ENCODE results near the gene DIDO1.

The DIDO1 gene

GRCh38 chr20:62907384-62908317, 18.7 kb downstream of the DIDO1 start:
- no peak for DNase-seq

DNA sequence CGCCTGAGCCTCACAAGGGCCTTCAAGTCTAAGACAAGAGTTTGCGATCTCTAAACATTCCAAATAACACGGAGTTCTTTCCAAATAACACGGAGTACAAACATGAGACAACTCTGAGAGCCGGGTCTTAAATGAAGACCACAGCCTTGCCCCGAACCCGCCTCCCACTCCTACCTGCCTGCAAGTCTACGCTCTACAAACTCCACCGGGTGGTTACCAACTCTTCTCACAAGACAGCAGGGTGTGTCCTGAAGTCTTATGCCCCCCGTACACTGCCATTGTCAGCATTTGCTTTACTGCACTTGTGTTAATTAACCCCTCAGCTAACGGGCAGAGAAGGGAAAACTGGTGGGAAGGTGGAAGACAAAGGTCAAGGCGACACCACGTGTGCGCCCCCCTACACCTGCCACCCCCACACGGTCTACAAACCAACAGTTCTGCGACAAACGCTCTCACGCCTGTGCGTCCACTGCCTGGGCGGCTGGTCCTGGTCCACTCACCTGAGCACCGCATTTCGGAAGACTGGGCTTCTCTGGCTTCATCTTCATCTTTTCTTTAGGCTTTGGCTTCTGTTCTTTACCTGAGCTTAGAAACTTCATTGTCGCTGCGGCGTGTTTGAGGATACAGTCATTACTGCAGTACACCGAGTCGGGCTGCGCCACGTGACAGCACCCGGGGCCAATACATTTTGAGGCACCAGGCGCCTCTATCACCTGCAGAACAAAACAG, 19.5 kb downstream of the DIDO1 start:
- DNase-seq: no peak

DNA sequence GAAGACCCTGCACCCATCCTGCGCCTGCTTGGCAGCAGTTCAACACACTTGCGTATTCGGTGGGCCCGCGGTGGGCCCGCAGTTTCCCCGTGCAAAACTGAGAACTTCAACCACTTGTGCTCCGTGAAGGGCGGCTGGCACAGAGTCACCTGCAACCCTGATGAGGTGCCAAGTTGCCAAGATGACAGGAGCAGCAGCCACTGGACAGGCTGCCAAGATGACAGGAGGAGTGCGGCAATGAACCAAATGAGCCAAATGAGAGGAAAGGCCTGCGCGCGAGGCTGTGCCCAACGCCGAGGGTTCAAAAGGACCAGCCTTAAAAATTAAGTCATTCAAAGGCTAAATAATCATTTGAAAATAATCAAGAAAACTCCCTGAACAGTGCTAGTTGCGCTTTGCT, 20.1 kb downstream of the DIDO1 start:
- DNase-seq: no peak

DNA sequence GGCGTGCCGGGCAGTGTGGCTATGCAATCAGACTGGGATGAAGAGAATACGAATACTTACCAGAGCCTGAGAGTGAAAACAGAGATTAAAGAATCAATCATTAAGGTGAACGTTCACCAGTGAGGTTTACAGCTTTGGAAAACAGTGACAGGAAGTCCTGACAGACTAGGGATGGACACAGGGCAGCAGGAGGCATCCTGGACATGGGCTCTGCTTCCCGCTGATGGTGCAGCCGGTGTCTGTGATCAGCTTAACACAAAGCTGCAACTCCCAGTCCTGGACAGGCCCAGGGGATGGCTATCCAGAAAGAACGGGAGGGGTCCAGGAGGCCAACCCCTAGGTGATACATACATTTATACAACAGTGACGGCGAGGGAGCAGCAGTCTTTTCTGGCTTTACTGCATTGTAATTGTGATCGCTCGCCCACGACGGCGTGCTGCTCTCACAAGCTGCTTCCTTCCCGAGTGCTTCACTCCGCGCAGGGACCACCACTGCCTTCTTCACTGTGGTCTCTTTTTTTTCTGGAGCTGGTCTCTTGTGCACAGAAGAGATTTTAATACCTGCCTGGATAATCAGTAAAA, 20.7 kb downstream of the DIDO1 start:
- DNase-seq: no peak

DNA sequence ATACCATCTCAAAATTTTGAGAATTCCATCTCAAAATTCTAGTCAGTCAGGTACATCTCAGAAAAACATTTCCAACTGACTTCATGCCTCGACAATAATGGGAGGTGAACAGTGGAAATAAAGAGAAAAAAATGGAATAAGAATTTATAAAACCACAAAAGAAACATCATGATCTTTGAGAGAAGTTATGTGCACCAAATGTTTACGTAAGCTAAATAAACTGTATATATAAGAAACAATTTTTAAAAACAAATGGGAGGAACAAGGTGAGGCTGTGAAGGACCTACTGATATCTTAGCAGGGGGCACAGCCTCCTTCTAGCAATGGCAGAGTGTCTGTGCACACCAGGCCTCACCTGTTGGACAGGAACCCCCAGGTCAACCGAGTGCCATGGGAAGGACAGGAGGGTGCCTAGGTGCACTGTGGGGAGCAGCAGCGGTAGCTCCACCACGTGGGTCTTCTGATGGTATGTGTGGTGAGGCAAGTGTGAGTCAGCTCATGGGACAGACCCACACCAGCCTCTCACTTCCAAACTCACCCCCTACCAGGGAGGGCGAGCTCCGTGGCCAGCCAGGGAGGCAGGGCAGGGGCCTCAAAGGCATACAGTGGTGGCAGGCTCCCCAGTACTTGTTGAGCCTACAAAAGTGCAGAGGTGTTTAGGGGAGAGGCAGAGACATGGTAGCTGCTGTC, 23.2 kb downstream of the DIDO1 start:
- DNase-seq: no peak

DNA sequence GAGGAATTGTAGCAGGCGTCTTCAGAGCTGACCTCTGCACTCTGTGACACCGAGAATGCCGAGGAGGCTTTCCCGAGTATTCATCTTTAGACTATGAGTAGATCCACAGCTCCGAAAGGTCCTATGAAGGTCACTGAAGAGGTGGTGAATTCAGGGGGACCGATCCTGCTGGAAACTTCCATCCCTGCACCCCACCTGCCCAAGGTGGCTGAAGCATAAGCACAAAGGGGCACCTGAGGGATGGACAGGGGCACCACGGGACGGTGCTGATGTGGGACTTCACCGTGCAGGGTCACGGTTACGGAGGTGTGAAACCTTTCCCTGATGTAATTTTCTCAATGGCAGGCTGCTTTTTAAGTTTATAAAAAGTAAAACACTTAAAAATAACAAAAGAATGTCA, 24.4 kb downstream of the DIDO1 start:
- no peak for DNase-seq

DNA sequence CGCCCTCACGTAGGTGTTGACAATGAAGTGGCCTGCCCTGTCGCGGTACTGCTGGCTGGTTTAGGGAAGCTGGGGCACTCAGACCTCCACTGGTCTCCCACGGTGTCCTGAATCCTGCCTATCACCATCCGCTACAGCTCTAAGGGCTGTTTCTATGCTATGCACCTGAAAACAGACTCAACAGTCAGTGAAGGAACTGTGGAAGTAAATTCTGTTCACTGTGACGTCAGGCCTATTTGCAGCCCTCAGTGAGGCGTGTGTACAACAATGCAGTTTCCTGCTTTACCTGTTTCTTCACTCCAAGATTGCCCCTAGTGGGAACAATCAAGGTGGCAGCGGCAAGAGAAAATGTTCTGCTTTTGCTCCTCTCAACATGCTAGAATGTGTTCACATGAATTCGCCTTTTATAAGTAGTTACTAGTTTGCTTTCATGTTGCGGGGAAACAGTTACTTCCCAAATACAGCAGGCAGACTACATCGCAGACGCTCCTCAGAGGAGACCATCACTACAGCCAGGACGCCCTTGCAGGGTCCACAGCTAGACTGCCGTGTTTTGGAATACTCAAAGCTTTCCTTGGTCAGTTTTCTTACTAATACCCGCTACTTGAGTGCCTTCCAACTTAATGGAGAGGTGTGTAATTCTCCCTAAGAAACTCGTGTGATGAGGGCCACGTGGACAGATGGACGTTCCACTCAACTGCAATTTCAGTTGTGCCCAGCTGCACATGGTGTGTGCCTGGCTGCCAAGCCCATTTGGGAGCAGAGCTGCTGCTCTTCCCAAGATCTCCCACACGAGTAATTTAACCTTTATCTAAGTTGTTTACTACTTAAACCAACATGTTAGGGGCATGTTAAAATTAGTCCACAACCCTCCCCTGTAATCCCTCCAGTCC, 25.4 kb downstream of the DIDO1 start:
- no peak for DNase-seq

DNA sequence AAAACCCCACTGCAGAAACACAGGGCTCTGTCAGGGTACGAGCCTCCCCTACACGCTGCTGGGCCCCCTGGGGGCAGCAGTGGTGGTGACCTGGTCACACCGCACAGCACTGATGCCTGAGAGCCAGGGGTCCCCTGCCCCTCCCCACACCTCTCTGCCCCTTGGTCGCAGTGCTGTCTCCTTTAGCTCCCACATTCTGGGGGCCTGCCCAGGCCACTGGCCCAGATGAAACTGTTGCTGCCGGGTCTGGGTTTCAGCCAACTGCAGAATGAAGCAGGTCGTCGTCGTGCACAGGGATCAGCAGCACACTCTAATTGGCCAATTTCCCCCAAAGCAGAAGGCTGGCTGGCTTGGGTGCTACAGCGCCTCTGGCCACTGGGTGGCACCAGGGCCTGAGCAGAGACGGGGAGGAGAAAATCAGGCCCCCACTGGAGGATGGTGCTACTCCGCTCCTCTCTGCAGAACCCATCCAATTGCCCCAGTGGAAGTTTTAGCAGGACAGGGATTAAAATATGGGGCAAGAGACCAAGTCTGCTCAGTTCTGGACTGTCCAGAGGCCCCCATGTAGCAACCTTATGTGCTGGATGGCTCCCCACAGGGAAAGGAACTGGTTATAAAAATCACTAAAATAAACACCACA, 26.1 kb downstream of the DIDO1 start:
- DNase-seq: no peak

- no peak for DNase-seq
Observed at GRCh38 chr20:62899633-62900051, 26.7 kb downstream of the DIDO1 start.

DNA sequence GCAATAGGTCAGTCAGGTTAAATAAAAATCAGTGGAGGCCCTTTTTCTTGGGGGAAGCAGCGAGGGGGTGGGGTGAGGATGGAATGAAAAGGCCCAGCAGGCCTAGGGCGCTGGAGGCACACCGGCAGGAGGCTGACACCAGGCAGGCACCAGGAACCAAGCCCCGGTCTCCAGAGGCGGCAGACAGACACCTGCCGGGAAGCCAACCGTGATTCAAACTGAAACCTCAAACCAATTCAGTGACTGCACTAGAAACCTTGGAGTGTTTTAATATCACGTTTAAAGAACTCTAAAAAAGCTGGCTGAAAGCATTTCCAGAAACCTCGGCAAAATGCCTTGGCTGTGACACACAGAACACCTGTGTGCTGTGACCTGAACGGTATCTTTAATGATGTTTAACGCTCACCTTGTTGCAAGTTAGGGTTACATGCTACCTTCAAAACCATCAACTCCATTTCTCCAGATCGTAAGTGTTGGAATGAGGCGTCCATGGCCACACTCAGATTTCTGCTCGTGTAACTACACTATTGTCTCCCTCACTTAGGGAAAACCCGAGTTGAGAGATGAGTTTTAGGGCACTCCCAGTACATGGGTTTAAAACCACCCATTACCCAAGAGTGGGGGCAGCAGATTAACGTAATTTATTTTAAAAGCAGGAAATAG, 27.2 kb downstream of the DIDO1 start:
- DNase-seq: no peak

- no peak for DNase-seq
Observed at GRCh38 chr20:62898093-62898964, 28.0 kb downstream of the DIDO1 start.

- DNase-seq: no peak
Observed at GRCh38 chr20:62897666-62898065, 28.6 kb downstream of the DIDO1 start.

DNA sequence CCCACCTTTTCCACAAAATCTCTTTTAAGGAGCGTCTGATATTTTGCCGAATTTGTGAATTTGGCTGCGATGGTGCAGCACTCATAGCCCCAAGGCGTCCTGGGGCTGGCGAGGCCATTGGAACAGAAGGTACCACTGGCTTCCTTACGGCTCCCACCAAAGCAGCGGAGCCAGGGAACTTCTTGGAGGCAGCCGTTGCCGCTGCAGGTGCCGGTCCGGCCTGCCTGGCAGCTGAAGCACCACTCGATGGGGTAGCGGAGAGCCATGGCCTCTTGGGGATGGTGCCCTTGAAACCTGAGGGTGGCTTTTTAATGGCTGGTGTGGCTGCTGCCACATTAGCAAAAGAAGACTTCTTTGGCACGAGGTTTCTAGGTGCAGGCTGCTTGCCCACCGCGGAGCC, 29.8 kb downstream of the DIDO1 start:
- no peak for DNase-seq

- no peak for DNase-seq
Observed at GRCh38 chr20:62895539-62895938, 30.8 kb downstream of the DIDO1 start.

- no peak for DNase-seq
Observed at GRCh38 chr20:62894261-62894660, 32.0 kb downstream of the DIDO1 start.

DNA sequence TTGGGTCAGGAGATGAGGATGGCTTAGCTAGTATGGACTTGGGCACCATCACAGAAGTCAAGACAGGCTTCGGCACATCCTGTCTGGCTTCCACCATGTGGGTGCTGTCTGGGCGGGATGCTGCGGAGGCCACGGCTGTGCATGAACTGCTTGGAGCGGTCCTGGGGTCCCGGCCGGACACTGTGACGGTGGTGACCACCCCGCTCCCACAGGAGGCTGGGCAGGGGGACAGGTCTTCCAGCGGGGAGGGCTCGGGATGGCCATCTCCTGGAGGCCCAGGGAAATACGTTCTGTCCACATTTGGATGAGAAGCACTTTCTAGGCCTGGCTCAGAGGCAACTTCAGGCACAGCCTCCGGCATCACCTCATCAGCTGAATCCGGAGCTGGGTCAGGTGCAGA, 32.6 kb downstream of the DIDO1 start:
- no peak for DNase-seq

DNA sequence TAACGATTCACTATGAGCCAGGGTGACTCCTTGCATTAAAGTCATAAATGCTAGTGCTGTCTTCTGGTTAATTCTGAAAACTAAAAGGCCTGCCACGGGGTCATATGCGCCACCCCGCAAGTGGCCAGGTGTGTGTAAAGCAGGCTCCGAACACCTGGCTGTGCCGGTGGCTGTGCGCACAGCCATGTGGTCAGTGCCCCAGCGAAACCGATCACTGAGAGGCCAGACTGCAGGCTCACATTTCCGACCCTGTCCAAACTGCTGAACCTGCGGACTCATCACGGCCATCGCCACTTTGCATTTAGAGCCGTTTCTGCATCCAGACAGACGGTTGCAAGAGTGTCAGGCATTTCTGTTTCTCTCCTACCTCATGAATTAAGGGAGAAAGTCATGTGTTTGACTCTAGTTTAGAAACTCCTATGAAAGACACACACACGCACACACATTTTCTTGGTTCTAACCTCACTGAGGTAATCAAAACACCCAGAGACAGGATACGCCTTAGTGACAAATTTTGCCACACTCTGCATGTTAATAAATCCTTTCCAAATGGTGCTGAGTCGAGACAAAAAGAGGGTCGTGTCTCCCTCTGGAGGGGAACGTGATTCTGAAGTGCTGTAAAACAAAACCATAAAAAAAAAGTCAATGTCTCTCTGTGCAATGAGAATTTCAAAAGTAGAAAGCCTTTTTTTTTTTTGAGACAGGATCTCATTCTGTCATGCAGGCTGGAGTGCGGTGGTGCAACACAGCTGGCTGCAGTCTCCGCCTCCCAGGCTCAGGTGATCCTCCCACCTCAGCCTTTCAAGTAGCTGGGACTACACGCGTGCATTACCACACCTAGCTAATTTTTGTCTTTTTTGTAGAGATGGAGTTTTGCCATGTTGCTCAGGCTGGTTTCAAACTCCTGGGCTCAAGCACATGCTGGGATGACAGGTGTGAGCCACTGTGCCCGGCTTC, 33.7 kb downstream of the DIDO1 start:
- DNase-seq: no peak

DNA sequence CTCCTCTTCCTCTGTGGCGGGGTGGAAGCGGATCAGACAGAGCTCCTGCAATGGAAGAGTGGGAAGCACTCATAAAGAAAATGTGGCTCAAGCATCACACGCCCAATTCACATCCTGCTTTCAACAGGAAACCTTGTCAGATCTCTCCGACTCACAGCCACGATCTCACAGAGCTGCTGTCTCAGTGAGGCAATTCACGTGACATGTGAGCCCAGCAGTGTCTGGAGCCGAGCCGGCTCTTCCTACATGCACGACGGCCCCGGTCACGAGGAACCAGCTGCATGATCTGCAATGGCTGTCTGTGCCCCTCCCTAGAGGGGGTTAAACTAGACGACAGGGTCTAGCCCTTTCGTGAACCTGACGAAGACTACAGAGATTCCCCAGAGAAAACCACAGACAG, 35.2 kb downstream of the DIDO1 start:
- DNase-seq: no peak

DNA sequence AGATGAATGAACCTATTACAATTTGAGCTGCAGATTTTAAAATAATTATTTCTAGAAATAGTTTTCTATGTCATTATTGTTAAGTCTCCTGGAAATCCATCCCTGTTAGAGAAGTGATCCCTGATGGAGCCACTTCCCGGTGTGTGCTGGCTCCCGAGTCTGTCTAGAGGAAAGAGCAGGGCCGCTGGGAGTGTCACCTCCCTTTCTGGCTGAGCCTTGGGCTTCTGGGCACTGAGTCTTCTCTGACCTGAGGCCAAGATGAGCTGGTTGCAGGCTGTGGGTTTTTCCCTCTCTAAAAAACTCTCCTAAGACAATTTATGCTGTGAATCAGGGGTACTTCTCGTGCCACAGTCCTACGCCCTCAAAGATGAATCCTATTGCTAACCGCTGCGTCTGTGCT, 35.9 kb downstream of the DIDO1 start:
- DNase-seq: no peak

Measured in GOT3 (cell line).